Ovary (tissue), 3 donors: Measurements from ENCODE around the gene C1QTNF12.

ENCODE experiments used
- CTCF ChIP-seq, 3 donors: fragments of 450-650 bp in 2 of 3; fragments of 200-600 bp in 1 of 3; IDR thresholded peaks; one replicate each; pipeline versions ENCODE4 v1.5.1 to v1.8.0; 2016 to 2022; ENCODE audit warnings: antibody characterized with exemption in 3 of 3, mild to moderate bottlenecking in 1 of 3
- POLR2A ChIP-seq: fragments of 450-650 bp; IDR thresholded peaks from one replicate; pipeline ENCODE4 v1.6.1; 2017; ENCODE audit warnings: antibody characterized with exemption, mild to moderate bottlenecking, moderate library complexity
- donor health status: DM: no; HTN: no; CAD: no.

- TF ChIP-seq CTCF (IDR thresholded peaks at IDR 0.05) (no peak), POLR2A (no peak)
Measured at GRCh38 chr1:1221887-1222574, 24.5 kb downstream of the C1QTNF12 start.
